Peyer's patch (tissue), 4 donors: ENCODE results near the gene OPTC.

Experiments
- POLR2A ChIP-seq, 2 donors: fragments of 450-650 bp; IDR thresholded peaks; one replicate each; pipeline ENCODE4 v1.5.1; 2017; ENCODE audit warnings: antibody characterized with exemption in 2 of 2, mild to moderate bottlenecking in 2 of 2, moderate library complexity in 2 of 2
- TF ChIP-seq, protein P1 (sequence below), 6 experiments: fragments of 450-650 bp in 4 of 6; fragments of 200-600 bp in 2 of 6; sonication (generic) in 1 of 6; IDR thresholded peaks; one replicate each; pipeline ENCODE4 v1.5.1; 2017 to 2019; ENCODE audit warnings: antibody characterized with exemption in 6 of 6, mild to moderate bottlenecking in 3 of 6, moderate library complexity in 1 of 6

DNA sequence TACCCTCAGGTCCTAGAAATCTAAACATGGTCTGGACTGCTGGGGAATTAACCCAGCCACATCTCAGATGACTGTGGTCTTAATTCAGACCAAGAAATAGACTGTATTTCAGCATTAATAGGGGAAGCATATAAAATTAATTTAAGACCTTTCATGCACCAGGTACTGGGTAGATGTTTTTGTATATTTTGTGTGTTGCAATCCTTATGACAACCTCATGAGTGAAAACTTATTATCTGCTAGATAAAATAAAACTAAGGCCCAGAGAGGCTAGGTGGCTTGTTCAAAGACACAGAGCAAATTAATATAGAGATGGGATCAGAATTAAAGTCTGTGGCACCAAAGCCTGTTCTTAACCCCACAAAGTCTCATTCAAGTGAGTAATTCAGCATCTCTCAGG lies 40.1 kb downstream of the OPTC start:
- TF ChIP-seq, protein P1, sequence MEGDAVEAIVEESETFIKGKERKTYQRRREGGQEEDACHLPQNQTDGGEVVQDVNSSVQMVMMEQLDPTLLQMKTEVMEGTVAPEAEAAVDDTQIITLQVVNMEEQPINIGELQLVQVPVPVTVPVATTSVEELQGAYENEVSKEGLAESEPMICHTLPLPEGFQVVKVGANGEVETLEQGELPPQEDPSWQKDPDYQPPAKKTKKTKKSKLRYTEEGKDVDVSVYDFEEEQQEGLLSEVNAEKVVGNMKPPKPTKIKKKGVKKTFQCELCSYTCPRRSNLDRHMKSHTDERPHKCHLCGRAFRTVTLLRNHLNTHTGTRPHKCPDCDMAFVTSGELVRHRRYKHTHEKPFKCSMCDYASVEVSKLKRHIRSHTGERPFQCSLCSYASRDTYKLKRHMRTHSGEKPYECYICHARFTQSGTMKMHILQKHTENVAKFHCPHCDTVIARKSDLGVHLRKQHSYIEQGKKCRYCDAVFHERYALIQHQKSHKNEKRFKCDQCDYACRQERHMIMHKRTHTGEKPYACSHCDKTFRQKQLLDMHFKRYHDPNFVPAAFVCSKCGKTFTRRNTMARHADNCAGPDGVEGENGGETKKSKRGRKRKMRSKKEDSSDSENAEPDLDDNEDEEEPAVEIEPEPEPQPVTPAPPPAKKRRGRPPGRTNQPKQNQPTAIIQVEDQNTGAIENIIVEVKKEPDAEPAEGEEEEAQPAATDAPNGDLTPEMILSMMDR (IDR thresholded peaks at IDR 0.05), result no peak
- no peak for TF ChIP-seq POLR2A (IDR thresholded peaks at IDR 0.05)
